H1 (cell line): ENCODE data around the gene SLC25A51.

Source experiments
- ATF3 ChIP-seq: IDR thresholded peaks from 2 replicates; pipeline ENCODE4 v1.6.1; 2011; ENCODE audit warnings: low read depth, mild to moderate bottlenecking, low read length; ENCODE audit not compliant: insufficient read depth
- CTCF ChIP-seq, 3 experiments: IDR thresholded peaks; 1 replicate in 2 of 3; 2 replicates in 1 of 3; pipeline versions ENCODE4 v1.5.1 to v1.6.1; 2011; ENCODE audit warnings: low read length in 3 of 3, mild to moderate bottlenecking in 3 of 3, inconsistent platforms in 2 of 3, low read depth in 1 of 3, moderate library complexity in 1 of 3; ENCODE audit not compliant: insufficient read depth in 1 of 3; ENCODE audit errors: control extremely low read depth in 1 of 3
- HDAC6 ChIP-seq: IDR thresholded peaks from one replicate; pipeline ENCODE4 v1.7.1; 2012; ENCODE audit warnings: low read depth, mild to moderate bottlenecking, inconsistent platforms, low read length, moderate library complexity
- JUN ChIP-seq: IDR thresholded peaks from 2 replicates; pipeline ENCODE4 v1.6.1; 2011; ENCODE audit warnings: low read depth, mild to moderate bottlenecking, improper control_type of control experiment, low read length

GRCh38 chr9:37950561-37950960 is 46.6 kb upstream of the SLC25A51 start:
- no peak for TF ChIP-seq ATF3
- TF ChIP-seq CTCF (IDR thresholded peaks at IDR 0.05; ENCODE audit: control extremely low read depth in 1 of 3, insufficient read depth in 1 of 3, low read depth in 1 of 3, low read length in 3 of 3), result peak in 1 of 3 experiments; percentile 15; a peak in 2 of 4 replicates
- TF ChIP-seq HDAC6, result no peak
- no peak for TF ChIP-seq JUN
